Trophoblast cell (in vitro differentiated cells and primary cell): ENCODE results near the gene CCDC142.

Experiments
- DNase-seq, 2 donors: peaks; one replicate each; pipeline ENCODE4 v3.0.0-alpha.2; 2016
- H2AFZ ChIP-seq: 2 replicates; pipeline ENCODE4 v1.6.1; 2013; ENCODE audit warnings: low read length, moderate library complexity, mild to moderate bottlenecking; ENCODE audit not compliant: insufficient read depth, poor library complexity
- H2AK5ac ChIP-seq: 2 replicates; pipeline ENCODE4 v1.6.1; 2013; ENCODE audit warnings: mild to moderate bottlenecking, low read length
- H2BK120ac ChIP-seq: 2 replicates; pipeline ENCODE4 v1.6.1; 2013; ENCODE audit warnings: low read length, mild to moderate bottlenecking, moderate library complexity; ENCODE audit not compliant: insufficient read depth, poor library complexity
- H2BK12ac ChIP-seq: 2 replicates; pipeline ENCODE4 v1.6.1; 2013; ENCODE audit warnings: mild to moderate bottlenecking, low read length, moderate library complexity
- H2BK5ac ChIP-seq: 2 replicates; pipeline ENCODE4 v1.6.1; 2013; ENCODE audit warnings: low read length, low read depth, moderate library complexity, mild to moderate bottlenecking; ENCODE audit not compliant: poor library complexity
- H3K14ac ChIP-seq: 2 replicates; pipeline ENCODE4 v1.6.1; 2013; ENCODE audit warnings: mild to moderate bottlenecking, low read length
- H3K18ac ChIP-seq: 2 replicates; pipeline ENCODE4 v1.6.1; 2013; ENCODE audit warnings: mild to moderate bottlenecking, low read length
- H3K23ac ChIP-seq: 2 replicates; pipeline ENCODE4 v1.6.1; 2013; ENCODE audit warnings: low read length
- H3K27ac ChIP-seq: 2 replicates; pipeline ENCODE4 v1.5.1; 2013; ENCODE audit warnings: low read depth, mild to moderate bottlenecking, inconsistent platforms, low read length, moderate library complexity
- H3K27me3 ChIP-seq: 2 replicates; pipeline ENCODE4 v1.6.1; 2013; ENCODE audit warnings: inconsistent platforms, mild to moderate bottlenecking, low read length, moderate library complexity; ENCODE audit not compliant: insufficient read depth
- H3K36me3 ChIP-seq, 2 experiments: 1 replicate in 1 of 2; 2 replicates in 1 of 2; pipeline ENCODE4 v1.6.1; 2013; ENCODE audit warnings: low read length in 2 of 2, mild to moderate bottlenecking in 2 of 2, moderate library complexity in 1 of 2; ENCODE audit not compliant: insufficient read depth in 2 of 2, control insufficient read depth in 1 of 2
- H3K4ac ChIP-seq: 2 replicates; pipeline ENCODE4 v1.6.1; 2013; ENCODE audit warnings: low read depth, mild to moderate bottlenecking, low read length, moderate library complexity
- H3K4me1 ChIP-seq, 2 experiments: 1 replicate in 1 of 2; 2 replicates in 1 of 2; pipeline ENCODE4 v1.6.1; 2013; ENCODE audit warnings: low read length in 2 of 2, mild to moderate bottlenecking in 2 of 2, moderate library complexity in 1 of 2; ENCODE audit not compliant: insufficient read depth in 2 of 2, control insufficient read depth in 1 of 2
- H3K4me2 ChIP-seq: 2 replicates; pipeline ENCODE4 v1.6.1; 2013; ENCODE audit warnings: inconsistent platforms, mild to moderate bottlenecking, low read length, moderate library complexity
- H3K4me3 ChIP-seq: 2 replicates; pipeline ENCODE4 v1.5.1; 2013; ENCODE audit warnings: mild to moderate bottlenecking, low read depth, low read length, inconsistent platforms
- H3K79me1 ChIP-seq: one replicate; pipeline ENCODE4 v1.6.1; 2013; ENCODE audit warnings: low read length
- H3K79me2 ChIP-seq: 2 replicates; pipeline ENCODE4 v1.6.1; 2013; ENCODE audit warnings: low read length, mild to moderate bottlenecking; ENCODE audit not compliant: control insufficient read depth, insufficient read depth, poor library complexity
- H3K9ac ChIP-seq: 2 replicates; pipeline ENCODE4 v1.6.1; 2013; ENCODE audit warnings: mild to moderate bottlenecking, low read length
- H3K9me3 ChIP-seq: 2 replicates; pipeline ENCODE4 v1.6.1; 2013; ENCODE audit warnings: low read depth, mild to moderate bottlenecking, control low read depth, inconsistent platforms, low read length; ENCODE audit not compliant: insufficient read depth
- H4K12ac ChIP-seq: 2 replicates; pipeline ENCODE4 v1.6.1; 2013; ENCODE audit warnings: low read depth, mild to moderate bottlenecking, low read length, moderate library complexity
- H4K8ac ChIP-seq: 2 replicates; pipeline ENCODE4 v1.6.1; 2013; ENCODE audit warnings: low read depth, mild to moderate bottlenecking, low read length, moderate library complexity
- H4K91ac ChIP-seq: one replicate; pipeline ENCODE4 v1.6.1; 2013; ENCODE audit warnings: low read depth, mild to moderate bottlenecking, low read length, moderate library complexity
- WGBS: extraction: QIAGEN DNeasy Blood & Tissue Kit; methylation state at CpG from one replicate; pipeline ENCODE4 v1.1.7; 2013; ENCODE audit warnings: missing lambda C conversion rate; ENCODE audit not compliant: insufficient read length, insufficient coverage; ENCODE audit errors: extremely low coverage; 5-methylcytosine and 5-hydroxymethylcytosine counted together

Gene CCDC142

DNA sequence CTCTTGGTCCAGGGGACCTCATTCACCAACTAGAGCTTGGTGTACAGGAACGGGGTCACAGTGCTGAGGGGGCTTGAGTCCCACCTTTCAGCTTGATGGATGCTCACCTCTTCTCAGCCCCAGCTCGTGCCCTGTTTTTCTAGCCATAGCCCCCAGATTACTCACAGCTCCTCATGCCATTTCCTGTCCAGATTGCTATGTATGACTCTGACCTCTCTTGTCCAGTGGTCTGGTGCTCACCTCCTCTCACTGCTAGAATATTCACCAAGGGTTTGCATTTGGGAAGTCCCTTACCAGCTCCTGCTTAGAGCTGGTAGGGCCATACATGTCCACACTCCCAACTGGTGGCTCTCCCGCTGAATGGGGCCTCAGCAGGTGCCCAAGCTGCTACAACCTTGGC is 10.7 kb upstream of the CCDC142 start:
- Histone ChIP-seq H4K91ac (no peak overlapping the region), H3K79me2 (no peaks in the 10 kb centered on the region), H4K8ac (no peak overlapping the region), H3K36me3 (peaks cover 30 to 39% of the 10 kb centered on the region in 2 experiments), H3K18ac (no peak overlapping the region), H3K23ac (no peak overlapping the region), H3K4me2 (no peak overlapping the region), H3K14ac (no peak overlapping the region), H3K4ac (no peak overlapping the region), H3K4me3 (no peak overlapping the region), H3K27ac (no peak overlapping the region), H2BK120ac (no peak overlapping the region), H3K27me3 (peaks cover 13% of the 10 kb centered on the region), H2AFZ (no peak overlapping the region), H2BK12ac (no peak overlapping the region), H3K9me3 (peaks cover 3% of the 10 kb centered on the region), H3K79me1 (peaks cover 2% of the 10 kb centered on the region), H2BK5ac (no peak overlapping the region), H3K4me1 (peaks cover 11 to 12% of the 10 kb centered on the region in 2 experiments), H4K12ac (no peak overlapping the region), H2AK5ac (no peak overlapping the region), H3K9ac (no peak overlapping the region)
- no CpG with 5 or more reads among the region's 3 CpGs for WGBS
- DNase-seq = no peak

DNA sequence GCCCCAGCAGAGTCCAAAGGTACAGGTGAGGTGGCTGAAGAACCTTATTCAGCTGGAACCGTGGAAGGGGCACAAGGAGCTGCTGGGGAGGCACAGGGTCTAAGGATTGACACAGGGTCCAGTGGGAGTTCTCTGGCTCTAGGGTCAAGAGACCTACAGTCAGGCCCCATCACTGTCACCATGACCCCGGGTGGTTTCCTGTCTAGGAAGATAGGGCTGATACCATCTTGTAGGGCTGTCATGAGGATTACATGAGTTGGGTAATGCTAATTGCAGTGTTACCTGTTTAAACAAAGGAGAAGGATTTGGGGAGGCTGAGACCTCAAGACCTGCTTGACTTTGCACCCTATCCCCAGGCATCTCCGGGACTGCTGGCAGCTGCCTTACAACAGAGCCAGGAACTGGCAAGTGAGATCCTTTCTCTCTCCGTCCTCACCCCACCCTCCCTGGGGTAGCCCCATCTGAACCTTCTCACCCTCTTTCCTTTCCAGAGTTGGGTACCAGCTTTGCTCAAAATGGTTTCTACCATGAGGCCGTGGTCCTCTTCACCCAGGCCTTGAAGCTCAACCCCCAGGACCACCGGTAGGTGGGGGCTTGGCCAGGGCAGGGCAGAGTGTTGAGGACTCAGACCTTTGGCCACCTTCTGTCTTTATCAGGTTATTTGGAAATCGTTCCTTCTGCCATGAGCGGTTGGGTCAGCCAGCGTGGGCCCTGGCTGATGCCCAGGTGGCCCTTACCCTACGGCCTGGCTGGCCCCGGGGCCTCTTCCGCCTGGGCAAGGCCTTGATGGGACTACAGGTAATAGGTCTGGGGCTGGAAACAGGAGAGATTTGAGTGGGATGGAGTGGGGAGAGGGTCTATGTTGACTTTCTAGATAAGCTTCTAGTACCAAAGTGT is 9.1 kb upstream of the CCDC142 start:
- Histone ChIP-seq H3K27me3 (no peaks in the 10 kb centered on the region), H4K91ac (no peak overlapping the region), H2BK5ac (no peak overlapping the region), H3K9ac (no peak overlapping the region), H4K12ac (no peak overlapping the region), H3K4me1 (peaks cover 0 to 5% of the 10 kb centered on the region in 2 experiments), H2BK120ac (no peak overlapping the region), H4K8ac (no peak overlapping the region), H3K4me3 (no peak overlapping the region), H3K23ac (no peak overlapping the region), H2BK12ac (no peak overlapping the region), H3K18ac (no peak overlapping the region), H3K4me2 (no peak overlapping the region), H2AK5ac (no peak overlapping the region), H3K36me3 (peaks cover 30 to 40% of the 10 kb centered on the region in 2 experiments), H3K14ac (no peak overlapping the region), H3K27ac (no peak overlapping the region), H3K9me3 (peaks cover 2% of the 10 kb centered on the region), H3K4ac (no peak overlapping the region), H3K79me1 (no peaks in the 10 kb centered on the region), H2AFZ (no peak overlapping the region), H3K79me2 (no peaks in the 10 kb centered on the region)
- no peak for DNase-seq
- WGBS = no CpG with 5 or more reads among the region's 12 CpGs

GRCh38 chr2:74489906-74490305 is 7.1 kb upstream of the CCDC142 start:
- no peaks in the 10 kb centered on the region for H3K79me2 ChIP-seq
- no peak overlapping the region for H4K12ac ChIP-seq
- H3K9me3 ChIP-seq = peaks cover 2% of the 10 kb centered on the region
- H3K79me1 ChIP-seq = no peaks in the 10 kb centered on the region
- no peak for DNase-seq
- H4K8ac ChIP-seq = no peak overlapping the region
- H3K27ac ChIP-seq = no peak overlapping the region
- no peak overlapping the region for H2BK12ac ChIP-seq
- no peak overlapping the region for H2BK5ac ChIP-seq
- H3K4me1 ChIP-seq = peaks cover 0 to 5% of the 10 kb centered on the region in 2 experiments
- H3K27me3 ChIP-seq = no peaks in the 10 kb centered on the region
- no peak overlapping the region for H3K4me2 ChIP-seq
- H3K4ac ChIP-seq = no peak overlapping the region
- no peak overlapping the region for H2AFZ ChIP-seq
- H2AK5ac ChIP-seq = no peak overlapping the region
- H4K91ac ChIP-seq = no peak overlapping the region
- H3K4me3 ChIP-seq = no peak overlapping the region
- H3K23ac ChIP-seq = no peak overlapping the region
- no peak overlapping the region for H3K14ac ChIP-seq
- no CpG with 5 or more reads among the region's 9 CpGs for WGBS
- no peak overlapping the region for H3K9ac ChIP-seq
- no peak overlapping the region for H2BK120ac ChIP-seq
- H3K18ac ChIP-seq = no peak overlapping the region
- peaks cover 30 to 44% of the 10 kb centered on the region in 2 experiments for H3K36me3 ChIP-seq

DNA sequence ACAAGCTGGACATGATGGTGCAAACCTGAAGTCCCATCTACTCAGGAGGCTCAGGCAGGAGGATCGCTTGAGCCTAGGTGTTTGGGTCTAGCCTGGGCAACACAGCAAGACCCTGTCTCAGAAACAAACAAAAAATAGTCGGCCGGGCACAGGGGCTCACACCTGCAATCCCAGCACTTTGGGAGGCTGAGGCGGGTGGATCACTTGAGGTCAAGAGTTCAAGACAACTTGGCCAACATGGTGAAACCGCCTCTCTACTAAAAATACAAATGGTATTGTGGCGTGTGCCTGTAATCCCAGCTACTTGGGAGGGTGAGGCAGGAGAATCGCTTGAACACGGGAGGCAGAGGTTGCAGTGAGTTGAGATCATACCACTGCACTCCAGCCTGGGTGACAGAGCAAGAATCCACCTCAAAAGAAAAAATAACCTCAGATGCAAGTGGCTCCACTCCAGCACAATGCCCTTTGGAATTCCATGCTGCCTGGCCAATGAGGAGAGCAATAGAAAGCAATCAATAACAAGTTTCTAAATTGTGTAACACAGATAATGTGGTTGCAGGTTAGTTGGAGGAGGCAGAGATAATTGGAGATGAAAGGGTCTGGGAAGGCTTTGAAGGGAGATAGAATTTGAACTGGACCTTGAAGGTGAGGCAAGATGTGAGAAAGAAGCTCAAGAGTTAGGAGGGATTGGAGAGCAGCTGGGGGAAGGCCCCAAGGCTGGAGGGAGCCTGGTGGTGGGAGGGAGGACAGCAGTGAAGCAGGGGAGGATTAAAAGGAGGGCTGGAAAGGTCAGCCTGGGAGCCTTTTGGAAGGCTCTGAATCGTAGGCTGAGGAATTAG is 6.1 kb upstream of the CCDC142 start:
- no CpG with 5 or more reads among the region's 9 CpGs for WGBS
- Histone ChIP-seq H3K18ac (no peak overlapping the region), H3K27me3 (no peaks in the 10 kb centered on the region), H2AK5ac (no peak overlapping the region), H3K4ac (no peak overlapping the region), H2BK12ac (no peak overlapping the region), H3K27ac (no peak overlapping the region), H4K12ac (no peak overlapping the region), H3K9ac (no peak overlapping the region), H2BK120ac (no peak overlapping the region), H3K79me2 (no peaks in the 10 kb centered on the region), H4K91ac (no peak overlapping the region), H4K8ac (no peak overlapping the region), H3K4me1 (peaks cover 0 to 5% of the 10 kb centered on the region in 2 experiments), H3K9me3 (peaks cover 2% of the 10 kb centered on the region), H2BK5ac (no peak overlapping the region), H3K4me3 (no peak overlapping the region), H3K4me2 (no peak overlapping the region), H2AFZ (no peak overlapping the region), H3K79me1 (no peaks in the 10 kb centered on the region), H3K36me3 (peaks cover 30 to 44% of the 10 kb centered on the region in 2 experiments), H3K14ac (no peak overlapping the region), H3K23ac (no peak overlapping the region)
- no peak for DNase-seq
